Thyroid gland (tissue), 4 donors: Measurements from ENCODE around the gene ALG2. TPM values are rescaled to one million over a fixed set of nuclear protein-coding genes. Genes with fewer than 3 reads are reported as not detected.
"Not testable (repeated sequence)": the region's sequence is repeated elsewhere in the genome, so short reads cannot be mapped to it uniquely, and the experiment has no call there.

Experiments used
- DNase-seq, 2 donors: peaks; one replicate each; pipeline ENCODE4 v3.0.0-alpha.2; 2019
- H3K27ac ChIP-seq, 3 donors: fragments of 200-600 bp; sonication (generic); 1 replicate in 2 of 3; 2 replicates in 1 of 3; pipeline ENCODE4 v1.5.1; 2016 to 2019; ENCODE audit warnings: mild to moderate bottlenecking in 1 of 3, moderate library complexity in 1 of 3
- H3K27me3 ChIP-seq: fragments of 200-600 bp; sonication (generic); one replicate; pipeline ENCODE4 v1.5.1; 2019
- H3K36me3 ChIP-seq, 2 donors: fragments of 200-600 bp; sonication (generic); one replicate each; pipeline ENCODE4 v1.5.1; 2016 to 2019
- H3K4me1 ChIP-seq, 2 donors: fragments of 200-600 bp; sonication (generic); one replicate each; pipeline ENCODE4 v1.5.1; 2017 to 2019
- H3K4me3 ChIP-seq, 3 donors: fragments of 200-600 bp; sonication (generic); replicated peaks in 1 of 3; 1 replicate in 2 of 3; 2 replicates in 1 of 3; pipeline ENCODE4 v1.5.1; 2016; ENCODE audit warnings: mild to moderate bottlenecking in 1 of 3
- H3K9me3 ChIP-seq: fragments of 200-600 bp; sonication (generic); one replicate; pipeline ENCODE4 v1.5.1; 2017
- CTCF ChIP-seq, 6 experiments: fragments of 200-600 bp in 3 of 6; fragments of 450-650 bp in 3 of 6; sonication (generic) in 3 of 6; IDR thresholded peaks; one replicate each; pipeline ENCODE4 v1.5.1; 2016 to 2019; ENCODE audit warnings: antibody characterized with exemption in 6 of 6, mild to moderate bottlenecking in 2 of 6, inconsistent platforms in 1 of 6, moderate library complexity in 1 of 6
- POLR2A ChIP-seq, 2 donors: fragments of 450-650 bp; IDR thresholded peaks; one replicate each; pipeline ENCODE4 v1.6.1; 2017; ENCODE audit warnings: antibody characterized with exemption in 2 of 2, mild to moderate bottlenecking in 2 of 2, moderate library complexity in 1 of 2
- WGBS, 2 donors: methylation state at CpG; one replicate each; pipeline ENCODE4 v1.1.5; 2017; 5-methylcytosine and 5-hydroxymethylcytosine counted together
- intact Hi-C: fragments of 100-400 bp; cut with DNase I; formaldehyde crosslinking; loops from one replicate; pipeline ENCODE4 v1.15.1; 2023
- total RNA-seq, 4 donors: library from RNA; depleted of rRNA; stranded (reverse); fragments of >200 nt; gene quantifications; one replicate each; pipeline ENCODE4 v1.2.3, GENCODE V29; 2016

ALG2 gene
- total RNA-seq, 4 donors from 2014 or later = 45.0 to 63.9 (median 58.2) TPM

GRCh38 chr9:99201603-99202002 lies 20.1 kb downstream of the ALG2 start:
- Histone ChIP-seq H3K27me3 (no peaks in the 10 kb centered on the region), H3K4me1 (peaks cover 8 to 15% of the 10 kb centered on the region in 2 donors), H3K4me3 (no peak overlapping the region), H3K36me3 (no peaks in the 10 kb centered on the region), H3K27ac (no peak overlapping the region), H3K9me3 (no peaks in the 10 kb centered on the region)
- 76 to 83% methylated on average over 5 of the region's 5 CpGs for WGBS, 2 donors
- DNase-seq = no peak
- TF ChIP-seq POLR2A (IDR thresholded peaks at IDR 0.05) (no peak), CTCF (IDR thresholded peaks at IDR 0.05) (no peak)
- intact Hi-C loops = no loop called here

GRCh38 chr9:99199938-99200539 lies 21.7 kb downstream of the ALG2 start:
- H3K4me1 ChIP-seq = peaks cover 8 to 17% of the 10 kb centered on the region in 2 donors
- no peak overlapping the region for H3K4me3 ChIP-seq
- no peaks in the 10 kb centered on the region for H3K9me3 ChIP-seq
- 91 to 92% methylated on average over 8 of the region's 8 CpGs for WGBS, 2 donors
- intact Hi-C loops = no loop called here
- TF ChIP-seq POLR2A (IDR thresholded peaks at IDR 0.05) (no peak), CTCF (IDR thresholded peaks at IDR 0.05) (no peak)
- H3K27me3 ChIP-seq = no peaks in the 10 kb centered on the region
- H3K36me3 ChIP-seq = no peaks in the 10 kb centered on the region
- no peak overlapping the region for H3K27ac ChIP-seq
- DNase-seq = no peak

GRCh38 chr9:99197987-99198386 lies 23.8 kb downstream of the ALG2 start:
- H3K27me3 ChIP-seq = no peaks in the 10 kb centered on the region
- WGBS, 2 donors = 68 to 71% methylated on average over 9 of the region's 9 CpGs
- H3K27ac ChIP-seq = no peak overlapping the region
- DNase-seq = no peak
- TF ChIP-seq CTCF (IDR thresholded peaks at IDR 0.05) (no peak), POLR2A (IDR thresholded peaks at IDR 0.05) (no peak)
- intact Hi-C loops = no loop called here
- no peaks in the 10 kb centered on the region for H3K9me3 ChIP-seq
- no peak overlapping the region for H3K4me3 ChIP-seq
- H3K4me1 ChIP-seq = peaks cover 8 to 17% of the 10 kb centered on the region in 2 donors
- H3K36me3 ChIP-seq = no peaks in the 10 kb centered on the region

GRCh38 chr9:99197124-99197630 lies 24.6 kb downstream of the ALG2 start:
- peaks cover 8 to 17% of the 10 kb centered on the region in 2 donors for H3K4me1 ChIP-seq
- no peak overlapping the region for H3K4me3 ChIP-seq
- H3K9me3 ChIP-seq = no peaks in the 10 kb centered on the region
- intact Hi-C loops = no loop called here
- no peaks in the 10 kb centered on the region for H3K27me3 ChIP-seq
- no peaks in the 10 kb centered on the region for H3K36me3 ChIP-seq
- H3K27ac ChIP-seq = no peak overlapping the region
- TF ChIP-seq POLR2A (IDR thresholded peaks at IDR 0.05) = no peak
- WGBS, 2 donors = 33 to 73% methylated on average over 3 of the region's 3 CpGs
- DNase-seq = peak; percentile 10 to 17

- DNase-seq, intact Hi-C loops, H3K9me3 ChIP-seq, H3K27ac ChIP-seq, H3K27me3 ChIP-seq, H3K36me3 ChIP-seq, H3K4me3 ChIP-seq: not testable (repeated sequence)
- H3K4me1 ChIP-seq = peaks cover 8 to 17% of the 10 kb centered on the region in 2 donors
- 75 to 76% methylated on average over 5 of the region's 5 CpGs for WGBS, 2 donors
Measured at GRCh38 chr9:99196484-99196883, 25.3 kb downstream of the ALG2 start.

GRCh38 chr9:99193466-99193821 lies 28.3 kb downstream of the ALG2 start:
- no peak for TF ChIP-seq POLR2A (IDR thresholded peaks at IDR 0.05)
- no peak for TF ChIP-seq CTCF (IDR thresholded peaks at IDR 0.05)
- Histone ChIP-seq H3K36me3 (no peaks in the 10 kb centered on the region), H3K4me1 (peaks cover 8 to 17% of the 10 kb centered on the region in 2 donors), H3K27ac (no peak overlapping the region), H3K27me3 (no peaks in the 10 kb centered on the region), H3K9me3 (no peaks in the 10 kb centered on the region), H3K4me3 (no peak overlapping the region)
- intact Hi-C loops = no loop called here
- DNase-seq = no peak
- 84 to 89% methylated on average over 2 of the region's 2 CpGs for WGBS, 2 donors
